ENCODE data around the gene SNAP91.

DNA sequence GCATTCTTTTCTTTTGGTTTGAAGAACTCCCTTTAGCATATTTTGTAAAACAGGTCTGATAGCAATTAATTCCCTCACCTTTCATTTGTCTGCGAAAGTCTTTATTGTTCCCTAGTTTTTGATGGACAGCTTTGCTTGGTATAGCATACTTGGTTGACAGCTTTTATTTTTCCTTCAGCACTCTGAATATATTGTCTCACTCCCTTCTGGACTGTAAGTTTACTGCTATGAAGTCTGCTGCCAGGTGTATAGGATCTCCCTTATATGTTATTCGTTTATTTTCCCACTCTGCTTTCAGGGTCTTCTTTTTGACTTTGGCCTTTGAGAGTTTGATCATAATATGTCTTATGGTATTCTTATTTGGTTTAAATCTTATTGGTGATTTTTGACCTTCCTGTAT, 47.7 kb upstream of the SNAP91 start:
- TF ChIP-seq, protein P1, sequence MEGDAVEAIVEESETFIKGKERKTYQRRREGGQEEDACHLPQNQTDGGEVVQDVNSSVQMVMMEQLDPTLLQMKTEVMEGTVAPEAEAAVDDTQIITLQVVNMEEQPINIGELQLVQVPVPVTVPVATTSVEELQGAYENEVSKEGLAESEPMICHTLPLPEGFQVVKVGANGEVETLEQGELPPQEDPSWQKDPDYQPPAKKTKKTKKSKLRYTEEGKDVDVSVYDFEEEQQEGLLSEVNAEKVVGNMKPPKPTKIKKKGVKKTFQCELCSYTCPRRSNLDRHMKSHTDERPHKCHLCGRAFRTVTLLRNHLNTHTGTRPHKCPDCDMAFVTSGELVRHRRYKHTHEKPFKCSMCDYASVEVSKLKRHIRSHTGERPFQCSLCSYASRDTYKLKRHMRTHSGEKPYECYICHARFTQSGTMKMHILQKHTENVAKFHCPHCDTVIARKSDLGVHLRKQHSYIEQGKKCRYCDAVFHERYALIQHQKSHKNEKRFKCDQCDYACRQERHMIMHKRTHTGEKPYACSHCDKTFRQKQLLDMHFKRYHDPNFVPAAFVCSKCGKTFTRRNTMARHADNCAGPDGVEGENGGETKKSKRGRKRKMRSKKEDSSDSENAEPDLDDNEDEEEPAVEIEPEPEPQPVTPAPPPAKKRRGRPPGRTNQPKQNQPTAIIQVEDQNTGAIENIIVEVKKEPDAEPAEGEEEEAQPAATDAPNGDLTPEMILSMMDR (IDR thresholded peaks at IDR 0.05; ENCODE audit: extremely low read depth in 1 of 2, insufficient read depth in 1 of 2, low read depth in 1 of 2, low read length in 2 of 2): no peak
- TF ChIP-seq GATA2 (IDR thresholded peaks at IDR 0.05; ENCODE audit: insufficient read depth, insufficient read length, low read depth, low read length): no peak
- TF ChIP-seq POLR2A (IDR thresholded peaks at IDR 0.05; ENCODE audit: low read depth, low read length): no peak
